Choroid plexus epithelial cell (primary cell): ENCODE results near the gene GLYAT.

Experiments
- DNase-seq: peaks from one replicate; pipeline ENCODE4 v3.0.0-alpha.2; 2010; ENCODE audit warnings: low read depth
- H3K4me3 ChIP-seq: 2 replicates; pipeline ENCODE4 v1.5.1; 2011; ENCODE audit warnings: low read depth, mild to moderate bottlenecking, control low read depth, low read length, moderate library complexity
- CTCF ChIP-seq: conservative IDR thresholded peaks from 2 replicates; pipeline ENCODE4 v1.5.1; 2011; ENCODE audit warnings: low read depth, mild to moderate bottlenecking, control low read depth, inconsistent platforms, low read length, moderate library complexity

The GLYAT gene

GRCh38 chr11:58734681-58735490 lies 3.1 kb upstream of the GLYAT start:
- DNase-seq: no peak
- no peak overlapping the region for H3K4me3 ChIP-seq
- no peak for TF ChIP-seq CTCF

GRCh38 chr11:58730507-58731089 lies 1.1 kb downstream of the GLYAT start:
- no peak for TF ChIP-seq CTCF

GRCh38 chr11:58727415-58727797 lies 4.3 kb downstream of the GLYAT start:
- DNase-seq: no peak
- H3K4me3 ChIP-seq: no peak overlapping the region
- TF ChIP-seq CTCF: no peak

More at GRCh38 chr11:58730507-58731089, 1.1 kb downstream of the GLYAT start:
- no peak overlapping the region for H3K4me3 ChIP-seq
- peak; percentile 1 for DNase-seq

GRCh38 chr11:58726737-58727414 lies 4.9 kb downstream of the GLYAT start:
- no peak for DNase-seq
- no peak overlapping the region for H3K4me3 ChIP-seq
- no peak for TF ChIP-seq CTCF

- no peak overlapping the region for H3K4me3 ChIP-seq
- DNase-seq: no peak
- no peak for TF ChIP-seq CTCF
Measured at GRCh38 chr11:58719406-58720117, 12.2 kb downstream of the GLYAT start.

- TF ChIP-seq CTCF: no peak
- DNase-seq: no peak
- H3K4me3 ChIP-seq: no peak overlapping the region
Measured at GRCh38 chr11:58712531-58712930, 19.2 kb downstream of the GLYAT start.
